ENCODE measurements around the gene CHD9. TPM values are rescaled to one million over a fixed set of nuclear protein-coding genes. Genes with fewer than 3 reads are reported as not detected.

CHD9 gene
- polyA plus RNA-seq, 3 donors: 15.8 to 26.1 (median 22.5) TPM

- no peak overlapping the region for H3K4me2 ChIP-seq (replicated peaks; ENCODE audit: extremely low read depth, low read length, poor library complexity, severe bottlenecking)
- H3K27me3 Mint-ChIP-seq (ENCODE audit: low read depth in 3 of 3): peaks cover 3 to 5% (median 4%) of the 10 kb centered on the region in 3 donors
- WGBS (ENCODE audit: insufficient coverage): no CpG with 5 or more reads among the region's 1 CpG
- no peak overlapping the region for H2AFZ ChIP-seq (ENCODE audit: insufficient read depth, low read depth, low read length, poor library complexity, severe bottlenecking)
- H3K4me3 Mint-ChIP-seq: no peak overlapping the region
- peaks cover 0 to 1% (median 0%) of the 10 kb centered on the region in 7 donors for H3K9me3 Mint-ChIP-seq
- H4K20me1 ChIP-seq (ENCODE audit: insufficient read depth, low read length): no peaks in the 10 kb centered on the region
- DNase-seq: no peak
- no peak overlapping the region for H3K27ac ChIP-seq (ENCODE audit: low read depth in 1 of 2, low read length in 2 of 2)
- no peaks in the 10 kb centered on the region for H3K36me3 Mint-ChIP-seq
- intact Hi-C loops (cut with micrococcal nuclease): no loop called here
- H3K4me1 Mint-ChIP-seq: no peaks in the 10 kb centered on the region
- H3K79me2 ChIP-seq (ENCODE audit: insufficient read depth, low read length): no peaks in the 10 kb centered on the region
- no peak overlapping the region for H3K27ac Mint-ChIP-seq
- H3K4me3 ChIP-seq (replicated peaks in 1 of 3; ENCODE audit: low read depth in 2 of 3, low read length in 3 of 3): no peak overlapping the region
- TF ChIP-seq CTCF (IDR thresholded peaks at IDR 0.05): no peak
- no peaks in the 10 kb centered on the region for H3K4me1 ChIP-seq (ENCODE audit: control insufficient read depth in 1 of 2, insufficient read depth in 2 of 2, low read length in 2 of 2)
- no peak overlapping the region for H3K9ac ChIP-seq (ENCODE audit: insufficient read depth, low read length, poor library complexity, severe bottlenecking)
- H3K27me3 ChIP-seq (ENCODE audit: control insufficient read depth in 2 of 2, insufficient read depth in 2 of 2, low read length in 2 of 2): no peaks in the 10 kb centered on the region
- no peaks in the 10 kb centered on the region for H3K9me3 ChIP-seq (replicated peaks in 1 of 2; ENCODE audit: control insufficient read depth in 1 of 2, insufficient read depth in 1 of 2, low read length in 2 of 2)
- no peaks in the 10 kb centered on the region for H3K36me3 ChIP-seq (replicated peaks in 1 of 2; ENCODE audit: control insufficient read depth in 1 of 2, insufficient read depth in 2 of 2, low read length in 2 of 2)
These were observed 47.7 kb upstream of the CHD9 start for GRCh38 chr16:53007095-53007494.

- Histone ChIP-seq H3K4me1 (ENCODE audit: control insufficient read depth in 1 of 2, insufficient read depth in 2 of 2, low read length in 2 of 2) (no peaks in the 10 kb centered on the region), H4K20me1 (ENCODE audit: insufficient read depth, low read length) (no peaks in the 10 kb centered on the region), H3K27ac (ENCODE audit: low read depth in 1 of 2, low read length in 2 of 2) (no peak overlapping the region), H3K9ac (ENCODE audit: insufficient read depth, low read length, poor library complexity, severe bottlenecking) (no peak overlapping the region), H3K36me3 (replicated peaks in 1 of 2; ENCODE audit: control insufficient read depth in 1 of 2, insufficient read depth in 2 of 2, low read length in 2 of 2) (no peaks in the 10 kb centered on the region), H3K27me3 (ENCODE audit: control insufficient read depth in 2 of 2, insufficient read depth in 2 of 2, low read length in 2 of 2) (peaks cover 2 to 3% of the 10 kb centered on the region in 2 donors), H3K9me3 (replicated peaks in 1 of 2; ENCODE audit: control insufficient read depth in 1 of 2, insufficient read depth in 1 of 2, low read length in 2 of 2) (no peaks in the 10 kb centered on the region), H2AFZ (ENCODE audit: insufficient read depth, low read depth, low read length, poor library complexity, severe bottlenecking) (no peak overlapping the region), H3K4me2 (replicated peaks; ENCODE audit: extremely low read depth, low read length, poor library complexity, severe bottlenecking) (no peak overlapping the region), H3K4me3 (replicated peaks in 1 of 3; ENCODE audit: low read depth in 2 of 3, low read length in 3 of 3) (no peak overlapping the region), H3K79me2 (ENCODE audit: insufficient read depth, low read length) (no peaks in the 10 kb centered on the region)
- H3K9me3 Mint-ChIP-seq: no peaks in the 10 kb centered on the region
- intact Hi-C loops (cut with micrococcal nuclease): no loop called here
- H3K4me3 Mint-ChIP-seq: no peak overlapping the region
- DNase-seq: no peak
- H3K4me1 Mint-ChIP-seq: no peaks in the 10 kb centered on the region
- no peak for TF ChIP-seq CTCF (IDR thresholded peaks at IDR 0.05)
- no peak overlapping the region for H3K27ac Mint-ChIP-seq
- WGBS (ENCODE audit: insufficient coverage): 79% methylated on average over 2 of the region's 4 CpGs
- no peaks in the 10 kb centered on the region for H3K36me3 Mint-ChIP-seq
- peaks cover 8 to 11% (median 11%) of the 10 kb centered on the region in 3 donors for H3K27me3 Mint-ChIP-seq (ENCODE audit: low read depth in 3 of 3)
These were observed 40.5 kb upstream of the CHD9 start for GRCh38 chr16:53014287-53014686.
